GM10266 (cell line): ENCODE results near the gene ARHGAP33.

Experiments used
- DNase-seq: peaks from one replicate; pipeline ENCODE4 v3.0.0; 2012; ENCODE audit errors: extremely low spot score
- CTCF ChIP-seq: IDR thresholded peaks from 2 replicates; pipeline ENCODE4 v1.5.1; 2012; ENCODE audit warnings: mild to moderate bottlenecking, low read depth; ENCODE audit not compliant: control insufficient read depth, insufficient read depth; ENCODE audit errors: missing control alignments

The ARHGAP33 gene

GRCh38 chr19:35730326-35730725 is 45.0 kb upstream of the ARHGAP33 start:
- no peak for TF ChIP-seq CTCF
- no peak for DNase-seq

GRCh38 chr19:35731353-35731752 is 44.0 kb upstream of the ARHGAP33 start:
- TF ChIP-seq CTCF = no peak
- no peak for DNase-seq

DNA sequence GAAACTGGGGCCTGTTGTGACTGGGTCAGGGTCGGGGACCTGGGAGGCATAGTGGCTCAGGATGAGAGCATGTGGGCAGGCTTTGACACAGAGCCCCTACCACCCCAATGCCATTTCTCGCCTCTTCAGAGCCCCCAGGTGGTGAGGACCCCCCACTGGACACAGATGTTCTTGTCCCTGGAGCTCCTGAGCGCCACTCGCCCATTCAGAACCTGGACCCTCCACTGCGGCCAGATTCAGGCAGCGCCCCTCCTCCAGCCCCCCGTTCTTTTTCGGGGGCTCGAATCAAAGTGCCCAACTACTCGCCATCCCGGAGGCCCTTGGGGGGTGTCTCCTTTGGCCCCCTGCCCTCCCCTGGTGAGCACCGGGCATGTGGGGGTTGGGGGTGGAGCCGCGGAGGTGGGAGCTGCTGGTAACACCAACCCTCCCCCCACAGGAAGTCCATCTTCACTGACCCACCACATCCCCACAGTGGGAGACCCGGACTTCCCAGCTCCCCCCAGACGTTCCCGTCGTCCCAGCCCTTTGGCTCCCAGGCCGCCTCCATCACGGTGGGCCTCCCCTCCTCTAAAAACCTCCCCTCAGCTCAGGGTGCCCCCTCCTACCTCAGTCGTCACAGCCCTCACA is 43.5 kb upstream of the ARHGAP33 start:
- TF ChIP-seq CTCF = no peak
- DNase-seq = no peak

- DNase-seq = no peak
- TF ChIP-seq CTCF = no peak
These were observed 42.7 kb upstream of the ARHGAP33 start for GRCh38 chr19:35732540-35733179.

DNA sequence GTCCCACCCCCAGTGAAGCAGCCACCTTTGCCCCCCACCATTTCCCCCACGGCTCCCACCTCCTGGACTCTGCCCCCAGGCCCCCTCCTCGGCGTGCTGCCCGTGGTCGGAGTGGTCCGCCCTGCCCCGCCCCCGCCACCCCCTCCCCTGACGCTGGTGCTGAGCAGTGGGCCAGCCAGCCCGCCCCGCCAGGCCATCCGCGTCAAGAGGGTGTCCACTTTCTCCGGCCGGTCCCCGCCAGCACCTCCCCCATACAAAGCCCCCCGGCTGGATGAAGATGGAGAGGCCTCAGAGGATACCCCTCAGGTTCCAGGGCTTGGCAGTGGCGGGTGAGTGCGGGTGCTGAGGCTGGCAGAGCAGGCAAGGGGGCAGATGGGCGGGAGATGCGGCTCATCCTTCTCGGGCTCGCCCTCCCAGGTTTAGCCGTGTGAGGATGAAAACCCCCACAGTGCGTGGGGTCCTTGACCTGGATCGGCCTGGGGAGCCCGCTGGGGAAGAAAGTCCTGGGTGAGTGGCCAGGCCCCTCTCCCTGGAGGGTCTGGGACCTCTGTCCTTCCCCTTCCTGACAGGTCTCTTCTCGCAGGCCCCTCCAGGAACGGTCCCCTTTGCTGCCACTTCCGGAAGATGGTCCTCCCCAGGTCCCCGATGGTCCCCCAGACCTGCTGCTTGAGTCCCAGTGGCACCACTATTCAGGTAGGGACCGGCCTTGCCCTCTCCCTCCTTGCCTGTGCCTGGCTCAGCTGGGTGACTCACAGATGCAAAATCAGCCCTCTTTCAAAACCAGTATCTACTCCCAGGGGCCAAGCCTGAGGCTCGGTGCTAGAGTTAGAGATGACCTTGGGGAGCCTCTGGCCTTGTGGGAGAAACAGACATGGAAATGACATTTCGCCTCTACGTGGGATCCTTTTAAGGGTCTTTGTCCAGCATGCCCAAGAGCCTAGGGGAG is 41.9 kb upstream of the ARHGAP33 start:
- no peak for DNase-seq
- no peak for TF ChIP-seq CTCF

- no peak for DNase-seq
- no peak for TF ChIP-seq CTCF
These were observed 41.1 kb upstream of the ARHGAP33 start for GRCh38 chr19:35734273-35734672.

- no peak for DNase-seq
- no peak for TF ChIP-seq CTCF
These were observed 40.5 kb upstream of the ARHGAP33 start for GRCh38 chr19:35734889-35735288.
